Left hindlimb (tissue), 1 donor: ENCODE data around the gene CRTC3.
"Not testable (repeated sequence)": the region's sequence is repeated elsewhere in the genome, so short reads cannot be mapped to it uniquely, and the experiment has no call there.

Experiments used
- DNase-seq: peaks from one replicate; pipeline ENCODE4 v3.0.0-alpha.2; 2018

The CRTC3 gene

DNA sequence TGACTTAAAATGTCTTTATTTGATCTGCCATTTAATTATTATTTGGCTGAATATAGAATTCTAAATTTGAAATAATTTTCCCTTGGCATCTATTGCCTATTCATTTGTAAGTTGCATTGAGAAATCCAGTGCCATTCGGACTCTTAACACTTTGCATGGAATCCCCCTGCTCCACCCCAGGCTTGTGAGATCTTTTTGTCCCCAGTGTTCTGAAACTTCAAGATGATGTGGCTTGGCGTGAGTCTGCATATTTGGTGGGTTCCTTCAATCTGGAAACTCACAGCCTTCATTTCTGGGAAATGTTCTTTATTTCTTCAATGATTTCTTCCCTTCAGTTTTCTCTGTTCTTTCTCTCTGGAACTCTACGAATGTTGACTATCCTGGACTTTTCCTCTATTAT is 103.6 kb downstream of the CRTC3 start:
- DNase-seq = no peak

DNA sequence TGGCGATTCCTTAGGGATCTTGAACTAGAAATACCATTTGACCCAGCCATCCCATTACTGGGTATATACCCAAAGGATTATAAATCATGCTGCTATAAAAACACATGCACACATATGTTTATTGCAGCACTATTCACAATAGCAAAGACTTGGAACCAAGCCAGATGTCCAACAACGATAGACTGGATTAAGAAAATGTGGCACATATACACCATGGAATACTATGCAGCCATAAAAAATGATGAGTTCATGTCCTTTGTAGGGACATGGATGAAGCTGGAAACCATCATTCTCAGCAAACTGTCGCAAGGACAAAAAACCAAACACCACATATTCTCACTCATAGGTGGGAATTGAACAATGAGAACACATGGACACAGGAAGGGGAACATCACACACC is 107.3 kb downstream of the CRTC3 start:
- DNase-seq = not testable (repeated sequence)

DNA sequence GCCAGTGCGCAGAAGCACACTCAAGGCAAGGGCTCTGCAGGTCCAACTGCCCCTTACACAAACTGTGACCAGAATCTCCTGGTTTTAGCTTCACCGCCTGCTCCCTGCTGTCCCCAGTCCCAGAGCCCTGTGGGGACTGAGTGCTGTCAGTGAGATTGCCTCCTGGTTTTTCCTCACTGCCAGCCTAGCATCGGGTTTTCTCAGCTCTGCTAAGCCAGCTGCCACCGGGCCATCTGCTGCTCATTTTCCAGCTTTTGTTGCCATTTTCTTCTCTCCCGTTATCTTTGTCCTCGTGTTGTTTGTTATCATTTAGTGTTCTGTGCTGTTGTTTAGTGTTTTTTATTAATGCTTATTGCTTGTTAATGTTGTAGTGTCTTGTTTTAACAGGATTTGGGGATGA is 108.0 kb downstream of the CRTC3 start:
- no peak for DNase-seq

DNA sequence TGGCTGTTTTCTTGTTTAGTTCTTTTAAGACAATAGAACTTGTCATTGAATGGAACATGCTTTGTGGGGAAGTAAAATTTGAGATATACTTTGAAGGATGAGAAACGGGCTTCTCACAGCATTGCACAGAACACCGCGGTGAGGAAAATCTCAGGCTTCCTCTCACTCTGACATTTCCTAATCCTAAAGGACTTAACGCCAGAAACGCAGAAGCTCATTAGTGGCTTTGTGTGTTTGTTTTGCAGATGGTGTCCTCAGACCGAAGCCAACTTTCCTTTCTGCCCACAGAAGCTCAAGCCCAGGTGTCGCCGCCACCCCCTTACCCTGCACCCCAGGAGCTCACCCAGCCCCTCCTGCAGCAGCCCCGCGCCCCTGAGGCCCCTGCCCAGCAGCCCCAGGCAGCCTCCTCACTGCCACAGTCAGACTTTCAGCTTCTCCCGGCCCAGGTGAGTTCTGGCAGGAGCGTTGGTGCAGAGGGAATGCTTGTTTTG is 108.5 kb downstream of the CRTC3 start:
- DNase-seq = no peak

DNA sequence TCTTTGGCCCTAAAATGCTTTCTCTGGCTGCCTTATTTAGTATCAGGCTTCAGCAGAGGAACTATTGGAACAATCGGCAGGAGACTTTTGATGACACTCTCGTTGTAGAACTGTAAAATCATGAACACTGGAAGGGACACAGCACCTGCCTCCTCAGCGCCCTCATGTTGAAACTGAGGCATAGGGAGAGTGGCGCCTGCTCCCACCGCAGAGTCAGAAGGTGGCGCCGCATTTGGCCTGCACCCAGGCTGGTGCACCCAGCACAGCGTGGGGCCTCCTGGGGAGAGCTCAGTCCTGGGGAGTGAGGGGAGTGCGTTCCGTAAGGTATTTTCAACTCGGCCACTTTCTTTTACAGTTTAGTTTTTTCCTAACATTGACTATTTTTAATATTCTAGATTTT is 109.2 kb downstream of the CRTC3 start:
- no peak for DNase-seq

DNA sequence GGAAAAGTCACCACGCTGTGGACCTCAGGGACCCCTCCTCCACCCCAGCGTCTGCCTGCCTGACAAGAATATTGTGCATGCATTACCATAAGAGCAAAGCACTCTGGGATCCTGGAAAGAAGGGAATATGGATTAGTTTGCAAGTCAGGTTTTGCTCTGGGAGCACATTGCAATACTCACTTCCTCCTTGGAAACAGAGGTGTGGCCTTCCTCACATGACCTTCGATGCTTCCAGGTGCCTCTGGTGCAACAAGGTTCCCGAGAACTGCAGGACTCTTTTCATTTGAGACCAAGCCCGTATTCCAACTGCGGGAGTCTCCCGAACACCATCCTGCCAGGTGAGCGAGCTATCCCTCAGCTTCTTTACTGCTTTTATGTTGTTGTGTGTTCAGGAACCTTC is 111.1 kb downstream of the CRTC3 start:
- DNase-seq = no peak

DNA sequence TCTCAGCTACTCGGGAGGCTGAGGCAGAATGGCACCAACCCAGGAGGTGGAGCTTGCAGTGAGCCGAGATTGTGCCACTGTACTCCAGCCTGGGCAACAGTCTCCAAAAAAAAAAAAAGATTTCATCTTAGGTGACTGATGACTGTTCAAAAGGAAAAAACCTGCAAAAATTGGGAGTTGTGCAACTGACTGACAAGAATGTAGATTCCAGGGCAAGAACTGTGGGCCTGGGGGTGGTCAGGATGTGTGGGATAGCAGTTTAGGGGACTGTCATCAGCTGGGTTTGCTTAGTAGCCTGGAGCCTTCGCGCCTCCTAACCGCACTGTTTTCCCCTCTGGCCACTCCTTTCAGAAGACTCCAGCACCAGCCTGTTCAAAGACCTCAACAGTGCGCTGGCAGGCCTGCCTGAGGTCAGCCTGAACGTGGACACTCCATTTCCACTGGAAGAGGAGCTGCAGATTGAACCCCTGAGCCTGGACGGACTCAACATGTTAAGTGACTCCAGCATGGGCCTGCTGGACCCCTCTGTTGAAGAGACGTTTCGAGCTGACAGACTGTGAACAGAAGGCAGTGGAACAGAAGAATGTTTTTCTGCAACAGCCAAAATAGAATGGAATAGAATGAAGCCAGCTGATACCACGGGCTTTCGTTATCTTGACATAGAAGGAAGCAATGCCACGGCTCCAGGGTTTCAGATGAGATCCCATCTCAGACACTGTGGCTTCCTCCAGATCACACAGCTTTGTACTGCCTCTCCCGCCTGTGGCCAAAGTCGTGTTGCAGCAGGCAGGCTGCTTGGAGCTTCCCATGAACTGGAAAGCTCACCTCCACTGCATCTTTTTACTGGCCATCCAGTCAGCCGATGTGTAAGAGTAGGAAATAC is 112.1 kb downstream of the CRTC3 start:
- DNase-seq = no peak

DNA sequence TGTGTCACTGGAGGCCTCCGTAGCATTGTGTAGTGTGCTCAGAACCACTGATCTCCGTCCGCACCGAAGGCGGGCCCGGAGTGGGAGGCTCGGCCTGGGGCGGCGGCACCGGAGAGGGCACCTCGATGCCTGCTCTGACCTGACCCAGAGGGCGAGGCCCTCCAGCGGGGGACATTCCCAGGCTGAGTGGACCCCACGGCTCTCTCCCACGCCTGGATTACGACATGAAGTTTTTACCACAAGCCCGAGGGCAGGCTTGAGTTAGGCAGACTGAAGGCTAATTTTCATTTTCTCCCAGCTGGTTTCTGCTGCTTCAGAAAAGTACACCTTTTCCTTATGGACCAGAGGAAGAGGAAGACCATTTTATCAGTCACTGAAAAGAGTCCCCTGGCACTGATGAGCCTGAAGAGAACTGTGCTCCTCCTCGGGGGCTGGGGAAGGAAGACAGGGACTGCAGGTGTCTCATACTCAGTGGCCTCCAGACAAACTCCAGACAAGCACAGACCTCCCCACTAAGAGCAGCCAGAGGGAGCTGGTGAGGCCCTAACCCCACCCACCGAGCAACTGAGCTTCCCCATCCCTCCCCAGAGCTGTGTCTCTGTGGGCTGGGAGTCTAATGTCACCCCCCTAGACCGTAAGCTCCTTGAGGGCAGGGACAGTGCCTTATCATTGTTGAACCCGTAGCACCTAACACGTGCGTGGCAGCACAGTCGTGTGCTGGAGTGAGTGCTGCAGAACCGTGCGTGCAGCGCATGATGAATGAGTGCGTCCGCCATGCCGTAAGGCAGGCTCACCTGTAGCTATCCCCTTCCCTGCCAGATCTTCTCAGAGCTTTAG is 113.0 kb downstream of the CRTC3 start:
- DNase-seq = no peak

DNA sequence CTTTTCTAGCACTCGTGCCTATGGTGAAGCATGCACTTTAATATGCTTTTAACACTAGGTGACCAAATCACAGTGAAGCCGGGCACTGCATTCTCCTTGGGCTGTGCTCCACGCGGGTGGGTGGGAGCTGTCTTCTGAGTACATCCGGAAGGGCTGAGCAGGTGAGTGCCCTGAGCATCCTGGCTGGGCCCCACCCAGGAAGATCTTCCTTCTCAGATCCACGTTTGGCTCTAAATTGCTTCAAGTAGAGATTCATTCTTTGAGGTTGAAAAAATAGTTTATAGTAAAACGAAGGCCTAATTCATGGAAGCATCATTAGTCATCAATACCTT is 113.5 kb downstream of the CRTC3 start:
- DNase-seq = no peak

DNA sequence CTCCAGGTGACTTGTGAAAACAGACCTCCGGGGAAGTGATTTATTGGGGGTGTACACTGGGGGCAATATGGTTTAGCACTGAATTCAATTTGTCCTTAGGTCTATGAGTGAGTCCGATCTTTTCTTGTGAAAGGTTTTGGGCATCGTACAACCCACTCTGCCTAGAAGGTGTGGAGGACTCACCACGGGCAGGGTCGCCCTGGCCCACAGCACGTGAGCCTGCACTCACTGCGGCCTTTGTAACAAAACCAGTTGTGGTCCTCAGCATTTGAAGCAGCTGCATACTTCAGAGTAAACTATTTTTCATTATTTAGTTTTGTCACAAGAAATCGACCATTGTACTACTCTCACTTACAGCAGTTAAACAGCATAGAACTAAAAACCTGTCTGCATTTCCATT is 114.8 kb downstream of the CRTC3 start:
- no peak for DNase-seq

DNA sequence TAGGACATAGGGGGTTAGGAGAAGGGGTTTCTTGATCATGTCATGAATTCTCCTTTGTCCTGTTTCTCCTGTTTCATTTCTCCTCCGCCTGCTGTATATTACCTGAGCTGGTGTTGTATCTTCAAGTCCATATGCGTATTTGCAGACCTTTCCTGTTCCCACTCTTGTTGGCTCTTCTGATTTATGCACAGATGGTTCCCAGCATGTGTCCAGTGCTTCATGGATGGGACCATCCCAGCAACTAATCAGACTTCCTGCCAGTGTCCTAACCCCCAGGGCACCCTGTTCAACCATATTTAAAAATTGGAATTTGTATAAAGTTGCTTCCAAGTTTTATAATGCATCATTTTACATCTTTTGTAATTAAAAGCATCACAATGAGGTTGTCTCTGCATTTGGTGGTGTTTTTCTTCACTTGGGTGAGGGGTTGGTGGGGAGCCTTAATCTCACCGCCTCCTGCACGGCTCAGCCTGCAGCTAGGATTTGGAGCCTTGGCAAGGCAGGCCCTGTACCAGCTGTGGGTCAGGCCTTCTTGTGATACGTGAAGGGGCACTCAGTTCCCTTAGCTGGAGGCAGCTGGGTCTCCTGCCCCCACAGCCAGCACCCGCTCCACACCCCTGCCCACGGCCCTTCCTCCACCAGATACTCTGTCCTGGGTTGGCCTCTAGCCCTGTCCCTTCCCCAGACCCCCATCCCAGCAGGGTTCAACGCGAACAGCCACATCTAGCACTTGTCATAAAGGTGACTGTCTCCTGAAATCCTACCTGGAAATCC is 115.4 kb downstream of the CRTC3 start:
- DNase-seq = no peak

DNA sequence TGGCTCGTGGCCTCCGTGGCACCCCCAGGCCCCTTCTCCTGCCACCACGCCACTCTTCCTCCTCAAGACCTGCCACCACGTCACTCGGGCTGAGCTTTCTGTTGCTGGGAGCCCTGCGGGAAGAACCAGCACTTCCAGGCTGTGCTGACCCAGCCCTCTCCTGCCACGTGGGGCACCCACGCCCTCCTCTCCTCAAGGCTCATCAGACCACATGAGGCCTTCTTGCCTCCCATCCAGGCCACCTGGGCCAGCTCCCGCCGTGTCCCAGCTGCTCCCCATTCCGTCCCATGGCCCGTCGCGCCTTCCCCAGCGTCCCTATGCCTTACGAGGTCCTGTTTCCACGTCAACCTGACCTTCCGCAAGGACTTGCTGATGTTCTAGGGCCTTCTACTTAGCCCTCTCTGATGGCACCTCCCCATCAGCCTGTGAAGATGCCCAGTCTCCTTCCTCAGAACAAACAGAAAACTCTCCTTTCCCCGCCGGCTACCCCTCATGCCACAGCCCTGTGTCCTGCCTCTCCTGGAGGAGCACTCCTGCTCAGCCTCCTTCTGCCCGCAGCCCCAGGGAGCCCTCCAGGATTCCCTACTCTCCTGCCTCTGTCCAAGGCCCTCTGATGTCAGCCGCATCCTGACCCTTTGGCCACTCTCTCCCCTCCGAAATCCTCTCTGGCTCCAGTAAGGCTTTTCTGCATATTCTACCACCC is 116.3 kb downstream of the CRTC3 start:
- DNase-seq = no peak

DNA sequence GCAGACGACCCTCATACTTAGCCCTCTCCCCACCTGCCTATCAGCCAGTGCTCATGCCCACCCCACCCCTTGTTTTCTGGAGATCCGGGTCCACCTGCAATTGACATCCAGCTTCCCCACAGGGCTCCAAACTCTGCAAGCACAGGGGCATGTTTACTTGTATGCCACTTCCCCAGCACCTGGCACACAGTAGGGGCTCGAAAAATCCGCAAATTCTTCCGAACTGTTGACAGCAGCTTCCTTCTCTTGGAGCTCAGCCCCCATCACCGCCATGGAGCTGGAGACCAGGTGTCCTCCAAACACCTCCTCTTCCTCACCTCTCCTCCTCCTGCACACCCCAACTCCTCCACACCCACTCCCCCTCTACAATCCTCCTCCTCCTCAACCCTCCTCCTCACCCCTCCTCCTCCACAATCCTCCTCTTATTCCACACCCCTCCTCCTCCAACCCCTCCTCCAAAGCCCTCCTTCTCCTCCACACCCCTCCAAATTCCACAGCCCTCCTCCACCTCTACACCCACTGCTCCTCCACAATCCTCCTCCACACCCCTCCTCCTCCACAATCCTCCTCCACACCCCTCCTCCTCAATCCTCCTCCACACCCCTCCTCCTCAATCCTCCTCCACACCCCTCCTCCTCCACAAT is 117.1 kb downstream of the CRTC3 start:
- DNase-seq = no peak

DNA sequence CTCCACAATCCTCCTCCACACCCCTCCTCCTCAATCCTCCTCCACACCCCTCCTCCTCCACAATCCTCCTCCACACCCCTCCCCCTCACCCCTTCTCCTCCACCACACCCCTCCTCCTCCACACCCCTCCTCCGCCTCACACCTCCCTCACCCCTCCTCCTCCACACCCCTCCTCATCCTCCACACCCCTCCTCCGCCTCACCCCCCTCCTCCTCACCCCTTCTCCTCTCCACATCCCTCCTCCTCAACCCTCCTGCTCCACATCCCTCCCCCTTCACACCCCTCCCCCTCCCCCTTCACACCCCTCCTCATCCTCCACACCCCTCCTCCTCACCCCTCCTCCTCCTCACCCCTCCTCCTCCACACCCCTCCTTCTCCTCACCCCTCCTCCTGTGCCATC is 117.6 kb downstream of the CRTC3 start:
- no peak for DNase-seq

DNA sequence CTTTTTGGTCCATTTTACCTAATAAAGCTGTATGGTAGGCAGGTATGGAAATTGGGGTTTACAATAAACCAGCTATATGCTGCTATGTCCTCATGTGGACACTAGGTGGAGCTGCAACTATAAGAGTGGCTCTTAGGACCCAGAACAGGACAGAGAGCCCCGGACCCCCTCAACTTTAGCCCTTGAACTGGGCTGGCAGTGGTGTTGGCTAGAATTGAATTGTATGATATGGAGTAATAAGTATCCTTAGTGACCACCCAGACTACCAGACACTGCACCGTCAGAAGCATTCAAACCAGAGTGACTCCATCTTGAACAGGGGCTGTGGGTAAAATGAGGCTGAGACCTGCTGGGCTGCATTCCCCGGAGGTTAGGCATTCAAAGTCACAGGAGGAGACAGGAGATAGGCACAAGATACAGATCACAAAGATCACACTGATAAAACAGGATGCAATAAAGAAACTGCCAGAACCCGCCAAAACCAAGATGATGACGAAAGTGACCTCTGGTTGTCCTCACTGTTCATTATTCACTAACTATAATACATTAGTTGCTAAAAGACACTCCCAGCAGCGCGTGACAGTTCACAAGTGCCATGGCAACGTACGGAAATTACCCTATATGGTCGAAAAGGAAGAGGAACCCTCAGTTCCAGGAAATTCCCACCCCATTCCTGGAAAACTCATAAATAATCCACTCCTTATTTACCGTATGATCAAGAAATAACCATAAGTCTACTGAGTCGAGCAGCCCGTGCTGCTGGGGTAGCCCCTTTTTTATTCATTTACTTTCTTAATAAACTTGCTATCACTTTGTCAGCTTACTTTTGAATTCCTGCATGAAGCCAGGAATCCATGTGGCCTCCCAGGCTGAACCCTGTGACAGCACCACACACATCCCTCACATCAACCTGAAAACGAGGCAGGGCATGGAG is 118.7 kb downstream of the CRTC3 start:
- no peak for DNase-seq

DNA sequence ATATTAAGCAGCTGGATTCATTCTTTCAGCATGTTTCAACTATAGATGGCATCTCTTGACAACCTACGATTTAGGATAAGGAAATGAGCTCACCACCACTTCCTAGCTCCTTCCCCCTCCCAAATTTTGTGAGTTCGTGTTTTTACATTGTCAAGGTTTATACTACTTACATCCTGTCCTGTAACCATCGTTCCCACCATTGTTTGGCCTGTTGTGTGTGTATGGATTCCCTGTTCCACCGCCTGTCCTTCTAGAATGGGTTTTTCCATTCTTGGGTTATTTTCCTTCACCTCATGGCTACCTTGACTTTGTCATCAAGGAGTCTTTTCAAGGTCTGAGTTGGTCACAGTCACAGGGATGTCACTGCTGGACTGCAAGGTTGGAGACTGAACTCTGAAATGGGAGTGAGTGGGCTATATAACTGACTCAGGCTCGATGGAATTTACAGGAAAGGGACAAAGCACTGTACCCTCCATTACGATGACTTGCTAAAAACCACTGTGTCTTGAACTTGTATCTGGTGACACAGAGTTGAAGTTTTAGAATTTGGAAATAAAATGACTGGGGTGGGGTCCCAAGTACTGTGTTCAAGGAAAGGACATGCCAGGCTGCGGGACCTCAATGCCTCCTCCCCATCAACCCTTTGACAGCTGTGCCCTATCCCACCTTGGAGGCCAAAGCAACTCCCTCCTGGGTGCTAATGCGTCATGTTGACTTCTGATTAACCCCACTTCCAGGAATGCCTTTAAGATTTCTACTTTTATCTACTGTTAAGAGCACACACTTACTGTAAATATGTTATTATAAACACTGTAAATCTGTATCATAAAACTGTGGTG is 120.6 kb downstream of the CRTC3 start:
- no peak for DNase-seq

DNA sequence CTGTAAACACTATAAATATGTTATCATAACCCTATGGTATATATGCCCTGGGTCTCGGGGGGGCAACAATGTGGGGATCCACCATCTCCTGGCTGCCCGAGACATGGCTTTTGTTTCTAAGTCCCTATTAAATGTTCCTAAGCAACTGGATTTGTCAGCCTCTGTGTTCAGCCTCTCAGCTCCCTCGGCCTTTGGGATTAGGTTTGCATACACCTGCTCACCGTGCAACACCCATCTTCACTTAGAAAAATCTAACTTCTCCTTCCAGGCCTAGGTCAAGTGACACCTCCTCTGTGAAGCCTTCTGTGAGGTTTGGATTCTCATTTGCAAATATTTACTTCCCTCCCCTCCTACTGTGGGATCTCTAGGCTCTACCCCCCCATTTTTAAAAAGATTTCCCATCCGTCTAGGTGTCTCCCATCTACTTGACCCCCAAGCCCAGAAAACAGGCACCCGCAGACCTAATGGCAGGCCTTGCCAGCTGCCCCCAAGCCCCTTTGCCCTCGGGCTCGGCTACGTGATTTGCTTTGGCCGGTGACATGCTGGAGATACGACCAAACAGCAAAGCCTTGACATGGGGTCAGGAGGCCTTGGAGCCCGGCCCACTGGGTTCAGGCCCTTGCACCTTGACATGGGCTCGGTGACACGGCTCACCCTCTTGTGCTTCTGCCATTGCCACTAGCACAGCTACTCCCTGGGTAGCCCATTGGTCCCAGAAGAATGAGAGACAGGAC is 121.4 kb downstream of the CRTC3 start:
- no peak for DNase-seq

DNA sequence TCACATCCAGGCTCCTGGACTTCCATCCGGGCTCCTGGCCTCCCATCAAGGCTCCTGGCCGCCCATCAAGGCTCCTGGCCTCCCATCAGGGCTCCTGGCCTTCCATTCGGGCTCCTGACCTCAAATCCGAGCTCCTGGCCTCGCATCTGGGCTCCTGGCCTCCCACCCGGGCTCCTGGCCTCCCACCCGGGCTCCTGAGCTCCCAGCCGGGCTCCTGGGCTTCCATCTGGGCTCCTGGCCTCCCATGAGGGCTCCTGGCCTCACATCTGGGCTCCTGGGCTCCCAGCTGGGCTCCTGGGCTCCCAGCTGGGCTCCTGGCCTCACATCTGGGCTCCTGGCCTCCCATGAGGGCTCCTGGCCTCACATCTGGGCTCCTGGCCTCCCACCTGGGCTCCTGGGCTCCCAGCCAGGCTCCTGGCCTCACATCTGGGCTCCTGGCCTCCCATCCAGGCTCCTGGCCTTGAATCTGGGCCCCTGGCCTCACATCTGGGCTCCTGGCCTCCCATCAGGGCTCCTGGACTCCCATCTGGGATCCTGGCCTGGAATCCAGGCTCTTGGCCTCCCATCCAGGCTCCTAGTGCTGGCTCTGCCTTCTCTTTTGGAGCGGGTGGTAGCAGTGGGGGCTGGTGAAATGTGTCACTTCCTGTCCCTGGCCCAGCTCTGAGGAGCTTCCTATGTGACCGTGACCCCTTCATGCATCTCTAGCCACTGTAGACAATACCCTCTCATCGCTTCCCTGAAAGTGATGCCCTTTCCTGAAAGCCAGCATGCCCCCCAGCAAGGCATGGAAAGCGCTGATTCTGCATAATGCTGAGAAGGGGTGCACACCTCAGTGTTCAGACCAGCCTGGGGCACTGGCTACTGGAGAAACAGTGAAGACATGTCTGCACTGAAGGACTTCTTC is 124.8 kb downstream of the CRTC3 start:
- DNase-seq = no peak
